GM12892 (cell line): ENCODE data around the gene MAFB.

Source experiments
- POLR2A ChIP-seq: IDR thresholded peaks from 2 replicates; pipeline ENCODE4 v1.6.1; 2011; ENCODE audit warnings: low read depth, low read length, control low read depth
- POLR2AphosphoS5 ChIP-seq: IDR thresholded peaks from 2 replicates; pipeline ENCODE4 v1.6.1; 2011; ENCODE audit warnings: low read depth, low read length, control low read depth
- TAF1 ChIP-seq: IDR thresholded peaks from 2 replicates; pipeline ENCODE4 v1.6.1; 2011; ENCODE audit warnings: low read depth, mild to moderate bottlenecking, control low read depth, low read length, borderline replicate concordance

- TF ChIP-seq POLR2AphosphoS5 (no peak), POLR2A (no peak), TAF1 (no peak)
Measured at GRCh38 chr20:40663304-40663790, 25.7 kb downstream of the MAFB start.
